MM.1S (cell line): Measurements from ENCODE around the gene RPS10.

Experiments used
- DNase-seq: peaks from one replicate; pipeline ENCODE4 v3.0.0-alpha.2; 2015
- H2AFZ ChIP-seq: fragments of 300-600 bp; sonication (generic); 2 replicates; pipeline ENCODE4 v1.6.0; 2016; ENCODE audit warnings: antibody characterized with exemption, low read length
- H3F3A ChIP-seq: fragments of 300-600 bp; sonication (generic); 2 replicates; pipeline ENCODE4 v1.6.1; 2016; ENCODE audit warnings: mild to moderate bottlenecking, antibody characterized with exemption, low read length, moderate library complexity, mixed read lengths; ENCODE audit not compliant: insufficient read depth
- H3K27ac ChIP-seq: fragments of 300-600 bp; sonication (generic); 2 replicates; pipeline ENCODE4 v1.5.1; 2016; ENCODE audit warnings: mild to moderate bottlenecking, low read length
- H3K27me3 ChIP-seq: fragments of 300-600 bp; sonication (generic); replicated peaks from 2 replicates; pipeline ENCODE4 v1.6.0; 2016; ENCODE audit warnings: low read length; ENCODE audit not compliant: insufficient read depth
- H3K36me3 ChIP-seq: fragments of 300-600 bp; sonication (generic); replicated peaks from 2 replicates; pipeline ENCODE4 v1.6.1; 2016; ENCODE audit warnings: mild to moderate bottlenecking, low read length, mixed read lengths; ENCODE audit not compliant: insufficient read depth
- H3K4me1 ChIP-seq: fragments of 300-600 bp; sonication (generic); 2 replicates; pipeline ENCODE4 v1.6.1; 2016; ENCODE audit warnings: low read length, mixed read lengths
- H3K4me2 ChIP-seq: fragments of 300-600 bp; sonication (generic); 2 replicates; pipeline ENCODE4 v1.6.0; 2016; ENCODE audit warnings: low read depth, low read length
- H3K4me3 ChIP-seq: fragments of 300-600 bp; sonication (generic); 2 replicates; pipeline ENCODE4 v1.5.1; 2016; ENCODE audit warnings: low read length, mixed read lengths
- H3K79me2 ChIP-seq: fragments of 300-600 bp; sonication (generic); 2 replicates; pipeline ENCODE4 v1.6.1; 2016; ENCODE audit warnings: mixed run types, low read length, mixed read lengths
- H3K9ac ChIP-seq: fragments of 300-600 bp; sonication (generic); 2 replicates; pipeline ENCODE4 v1.6.1; 2016; ENCODE audit warnings: low read length, mixed read lengths
- H3K9me2 ChIP-seq: fragments of 300-600 bp; sonication (generic); replicated peaks from 2 replicates; pipeline ENCODE4 v1.6.1; 2016; ENCODE audit warnings: mild to moderate bottlenecking, low read length, mixed read lengths; ENCODE audit not compliant: insufficient read depth
- H3K9me3 ChIP-seq: fragments of 300-600 bp; sonication (generic); replicated peaks from 2 replicates; pipeline ENCODE4 v1.6.1; 2016; ENCODE audit warnings: mild to moderate bottlenecking, low read length, mixed read lengths; ENCODE audit not compliant: insufficient read depth
- H4K20me1 ChIP-seq: fragments of 300-600 bp; sonication (generic); 2 replicates; pipeline ENCODE4 v1.6.1; 2016; ENCODE audit warnings: mild to moderate bottlenecking, low read length, moderate library complexity, mixed read lengths; ENCODE audit not compliant: insufficient read depth
- EZH2 ChIP-seq: fragments of 300-600 bp; sonication (generic); optimal IDR thresholded peaks from 2 replicates; pipeline ENCODE3; 2017; ENCODE audit warnings: low read depth, mild to moderate bottlenecking, antibody characterized with exemption, low read length, mixed read lengths
- EZH2phosphoT487 ChIP-seq: fragments of 300-600 bp; sonication (generic); IDR thresholded peaks from 2 replicates; pipeline ENCODE4 v1.6.1; 2018; ENCODE audit warnings: antibody characterized with exemption, low read length
- TF ChIP-seq, protein P1 (sequence below): fragments of 300-600 bp; sonication (generic); IDR thresholded peaks from 2 replicates; pipeline ENCODE4 v1.5.1; 2016; ENCODE audit warnings: antibody characterized with exemption, low read length, mixed read lengths

The RPS10 gene

DNA sequence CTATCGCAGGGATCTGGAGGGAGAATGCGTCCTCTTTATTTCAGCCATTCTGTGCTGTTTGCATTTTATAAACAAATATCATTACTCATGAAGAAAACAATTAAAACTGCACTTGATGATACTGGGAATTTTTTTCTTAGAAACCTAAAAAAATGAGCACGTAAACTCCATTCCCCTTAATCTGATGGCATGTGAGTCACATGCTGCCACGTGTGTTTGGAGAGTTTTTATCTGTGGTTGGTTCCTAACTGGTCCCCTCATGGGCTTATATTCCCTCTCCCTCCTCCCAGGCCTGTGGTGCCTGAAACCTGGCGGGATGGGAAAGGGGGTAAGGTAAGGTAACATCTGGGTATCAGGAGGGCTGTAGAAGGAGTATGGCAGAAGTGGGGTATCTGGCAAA is 46.6 kb upstream of the RPS10 start:
- Histone ChIP-seq H3K27me3 (no peaks in the 10 kb centered on the region), H3K9ac (no peak overlapping the region), H4K20me1 (no peaks in the 10 kb centered on the region), H3K36me3 (no peaks in the 10 kb centered on the region), H3K27ac (no peak overlapping the region), H2AFZ (no peak overlapping the region), H3F3A (no peaks in the 10 kb centered on the region), H3K4me3 (no peak overlapping the region), H3K9me3 (no peaks in the 10 kb centered on the region), H3K4me1 (peaks cover 18% of the 10 kb centered on the region), H3K79me2 (no peaks in the 10 kb centered on the region), H3K9me2 (no peaks in the 10 kb centered on the region), H3K4me2 (no peak overlapping the region)
- TF ChIP-seq EZH2 (no peak), EZH2phosphoT487 (no peak)
- TF ChIP-seq, protein P1, sequence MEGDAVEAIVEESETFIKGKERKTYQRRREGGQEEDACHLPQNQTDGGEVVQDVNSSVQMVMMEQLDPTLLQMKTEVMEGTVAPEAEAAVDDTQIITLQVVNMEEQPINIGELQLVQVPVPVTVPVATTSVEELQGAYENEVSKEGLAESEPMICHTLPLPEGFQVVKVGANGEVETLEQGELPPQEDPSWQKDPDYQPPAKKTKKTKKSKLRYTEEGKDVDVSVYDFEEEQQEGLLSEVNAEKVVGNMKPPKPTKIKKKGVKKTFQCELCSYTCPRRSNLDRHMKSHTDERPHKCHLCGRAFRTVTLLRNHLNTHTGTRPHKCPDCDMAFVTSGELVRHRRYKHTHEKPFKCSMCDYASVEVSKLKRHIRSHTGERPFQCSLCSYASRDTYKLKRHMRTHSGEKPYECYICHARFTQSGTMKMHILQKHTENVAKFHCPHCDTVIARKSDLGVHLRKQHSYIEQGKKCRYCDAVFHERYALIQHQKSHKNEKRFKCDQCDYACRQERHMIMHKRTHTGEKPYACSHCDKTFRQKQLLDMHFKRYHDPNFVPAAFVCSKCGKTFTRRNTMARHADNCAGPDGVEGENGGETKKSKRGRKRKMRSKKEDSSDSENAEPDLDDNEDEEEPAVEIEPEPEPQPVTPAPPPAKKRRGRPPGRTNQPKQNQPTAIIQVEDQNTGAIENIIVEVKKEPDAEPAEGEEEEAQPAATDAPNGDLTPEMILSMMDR: no peak
- DNase-seq: no peak

DNA sequence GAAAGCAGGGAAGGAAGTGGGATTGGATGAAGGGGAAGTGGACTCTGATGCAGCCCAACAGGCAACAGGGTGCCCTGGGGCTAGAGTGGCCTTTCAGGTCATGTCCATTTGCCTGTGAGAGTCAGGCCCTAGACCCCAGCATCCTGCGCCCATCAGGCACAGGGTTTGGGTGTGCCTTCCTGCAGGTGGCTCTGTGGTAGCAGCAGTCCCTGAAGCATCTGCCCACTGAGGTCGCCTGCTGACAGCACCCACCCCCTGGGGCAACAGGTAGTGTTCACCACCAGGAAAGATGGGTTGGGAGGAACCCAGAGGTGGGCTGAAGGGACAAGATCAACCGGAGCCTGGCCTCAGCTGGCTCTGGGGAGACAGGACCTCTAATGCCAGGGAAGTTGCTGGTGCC is 43.6 kb upstream of the RPS10 start:
- Histone ChIP-seq H3K79me2 (no peaks in the 10 kb centered on the region), H4K20me1 (no peaks in the 10 kb centered on the region), H3K36me3 (no peaks in the 10 kb centered on the region), H3K4me3 (no peak overlapping the region), H3K27me3 (no peaks in the 10 kb centered on the region), H3K9me3 (no peaks in the 10 kb centered on the region), H3F3A (no peaks in the 10 kb centered on the region), H3K4me1 (peaks cover 22% of the 10 kb centered on the region), H2AFZ (no peak overlapping the region), H3K27ac (no peak overlapping the region), H3K9ac (no peak overlapping the region), H3K9me2 (no peaks in the 10 kb centered on the region), H3K4me2 (no peak overlapping the region)
- TF ChIP-seq EZH2phosphoT487: no peak
- TF ChIP-seq EZH2: no peak
- TF ChIP-seq, protein P1: no peak
- no peak for DNase-seq

DNA sequence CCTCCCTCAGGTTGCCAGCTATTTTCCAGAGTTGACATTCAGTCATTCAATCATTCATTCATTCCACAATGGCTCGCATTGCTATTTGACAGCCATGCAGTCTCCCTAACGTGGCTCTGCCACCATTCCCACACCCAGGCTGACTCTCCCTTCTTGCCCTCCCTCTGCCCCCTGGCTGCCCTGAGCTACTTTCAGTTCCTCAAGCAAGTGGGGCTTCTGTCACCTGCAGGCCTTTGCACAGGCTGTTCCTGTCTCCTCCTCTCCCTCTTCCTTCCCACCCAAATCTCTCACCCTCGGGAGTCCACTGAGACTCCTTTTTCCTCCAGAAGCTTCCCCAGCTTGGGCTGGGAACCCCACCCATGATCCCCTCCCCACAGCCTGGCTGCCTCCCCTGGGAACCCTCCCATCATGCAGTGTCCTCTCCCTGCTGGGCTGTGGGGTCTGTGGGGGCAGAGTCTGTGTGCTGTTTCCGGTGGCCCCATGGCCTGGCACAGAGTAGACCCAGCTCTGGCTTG is 42.6 kb upstream of the RPS10 start:
- no peak overlapping the region for H3K9ac ChIP-seq
- H2AFZ ChIP-seq: no peak overlapping the region
- no peaks in the 10 kb centered on the region for H4K20me1 ChIP-seq
- H3F3A ChIP-seq: no peaks in the 10 kb centered on the region
- no peaks in the 10 kb centered on the region for H3K9me3 ChIP-seq
- H3K27me3 ChIP-seq: no peaks in the 10 kb centered on the region
- peak overlapping the region; percentile 8; the same call in 1 of the 2 replicates for H3K4me2 ChIP-seq
- no peaks in the 10 kb centered on the region for H3K79me2 ChIP-seq
- H3K9me2 ChIP-seq: no peaks in the 10 kb centered on the region
- H3K4me3 ChIP-seq: no peak overlapping the region
- no peaks in the 10 kb centered on the region for H3K36me3 ChIP-seq
- DNase-seq: peak; percentile 21
- no peak overlapping the region for H3K27ac ChIP-seq
- peaks cover 22% of the 10 kb centered on the region for H3K4me1 ChIP-seq
- TF ChIP-seq, protein P1: no peak
- TF ChIP-seq EZH2: no peak
- TF ChIP-seq EZH2phosphoT487: no peak
